ENCODE data around the gene LMNTD2. TPM values are rescaled to one million over a fixed set of nuclear protein-coding genes. Genes with fewer than 3 reads are reported as not detected.

The LMNTD2 gene
- polyA plus RNA-seq, 1 donor from 2014 or later = 0.61 TPM

GRCh38 chr11:597166-597725, 36.7 kb upstream of the LMNTD2 start:
- no peaks in the 10 kb centered on the region for H4K20me1 ChIP-seq (ENCODE audit: insufficient read depth)
- no peaks in the 10 kb centered on the region for H3K27me3 ChIP-seq (ENCODE audit: insufficient read depth, low read depth, low read length)
- H3K79me2 ChIP-seq (replicated peaks; ENCODE audit: insufficient read depth, low read length) = no peaks in the 10 kb centered on the region
- H3K9me3 ChIP-seq (ENCODE audit: low read length) = no peaks in the 10 kb centered on the region
- TF ChIP-seq TAF1 (IDR thresholded peaks at IDR 0.05; ENCODE audit: low read depth) (no peak), EP300 (conservative IDR thresholded peaks at IDR 0.05; ENCODE audit: poor library complexity, severe bottlenecking) (no peak), RAD21 (conservative IDR thresholded peaks at IDR 0.05) (no peak), MXI1 (conservative IDR thresholded peaks at IDR 0.05; ENCODE audit: poor library complexity, severe bottlenecking) (no peak), EZH2 (IDR thresholded peaks at IDR 0.05; ENCODE audit: borderline replicate concordance, insufficient read depth, low read length, poor library complexity, severe bottlenecking) (no peak), POLR2AphosphoS5 (IDR thresholded peaks at IDR 0.05) (no peak)
- H3K9me2 ChIP-seq (ENCODE audit: insufficient read depth, low read length) = no peaks in the 10 kb centered on the region
- H3K36me3 ChIP-seq (ENCODE audit: insufficient read depth, low read length) = peaks cover 4% of the 10 kb centered on the region
- no peak overlapping the region for H3K4me2 ChIP-seq (ENCODE audit: low read length)
- no peak overlapping the region for H3K9ac ChIP-seq (ENCODE audit: low read length)
- H3K27ac ChIP-seq (ENCODE audit: low read length) = no peak overlapping the region
- no peak overlapping the region for H3K4me3 ChIP-seq (ENCODE audit: low read length)
- no peak overlapping the region for H2AFZ ChIP-seq (ENCODE audit: low read depth, low read length)
- no peaks in the 10 kb centered on the region for H3F3A ChIP-seq (ENCODE audit: insufficient read depth, low read length, poor library complexity, severe bottlenecking)

GRCh38 chr11:596374-596773, 35.8 kb upstream of the LMNTD2 start:
- Histone ChIP-seq H3K36me3 (ENCODE audit: insufficient read depth, low read length) (peaks cover 4% of the 10 kb centered on the region), H2AFZ (ENCODE audit: low read depth, low read length) (no peak overlapping the region), H3K27me3 (ENCODE audit: insufficient read depth, low read depth, low read length) (no peaks in the 10 kb centered on the region), H3K4me2 (ENCODE audit: low read length) (no peak overlapping the region), H3K9ac (ENCODE audit: low read length) (no peak overlapping the region), H3K79me2 (replicated peaks; ENCODE audit: insufficient read depth, low read length) (no peaks in the 10 kb centered on the region), H3K4me3 (ENCODE audit: low read length) (no peak overlapping the region), H3K27ac (ENCODE audit: low read length) (no peak overlapping the region), H3K9me3 (ENCODE audit: low read length) (no peaks in the 10 kb centered on the region), H3F3A (ENCODE audit: insufficient read depth, low read length, poor library complexity, severe bottlenecking) (no peaks in the 10 kb centered on the region), H4K20me1 (ENCODE audit: insufficient read depth) (no peaks in the 10 kb centered on the region), H3K9me2 (ENCODE audit: insufficient read depth, low read length) (no peaks in the 10 kb centered on the region)
- TF ChIP-seq REST (IDR thresholded peaks at IDR 0.05; ENCODE audit: borderline replicate concordance) = no peak
- no peak for TF ChIP-seq MXI1 (conservative IDR thresholded peaks at IDR 0.05; ENCODE audit: poor library complexity, severe bottlenecking)
- no peak for TF ChIP-seq POLR2AphosphoS5 (IDR thresholded peaks at IDR 0.05)
- TF ChIP-seq EZH2 (IDR thresholded peaks at IDR 0.05; ENCODE audit: borderline replicate concordance, insufficient read depth, low read length, poor library complexity, severe bottlenecking) = no peak
- TF ChIP-seq SMC3 (conservative IDR thresholded peaks at IDR 0.05; ENCODE audit: poor library complexity) = no peak
- TF ChIP-seq TAF1 (IDR thresholded peaks at IDR 0.05; ENCODE audit: low read depth) = no peak
- TF ChIP-seq EP300 (conservative IDR thresholded peaks at IDR 0.05; ENCODE audit: poor library complexity, severe bottlenecking) = no peak
- TF ChIP-seq RAD21 (conservative IDR thresholded peaks at IDR 0.05) = no peak
- no peak for TF ChIP-seq CTCF (IDR thresholded peaks at IDR 0.05; ENCODE audit: poor library complexity, severe bottlenecking)
